ENCODE measurements around the gene ADAMTSL3.

Gene ADAMTSL3

DNA sequence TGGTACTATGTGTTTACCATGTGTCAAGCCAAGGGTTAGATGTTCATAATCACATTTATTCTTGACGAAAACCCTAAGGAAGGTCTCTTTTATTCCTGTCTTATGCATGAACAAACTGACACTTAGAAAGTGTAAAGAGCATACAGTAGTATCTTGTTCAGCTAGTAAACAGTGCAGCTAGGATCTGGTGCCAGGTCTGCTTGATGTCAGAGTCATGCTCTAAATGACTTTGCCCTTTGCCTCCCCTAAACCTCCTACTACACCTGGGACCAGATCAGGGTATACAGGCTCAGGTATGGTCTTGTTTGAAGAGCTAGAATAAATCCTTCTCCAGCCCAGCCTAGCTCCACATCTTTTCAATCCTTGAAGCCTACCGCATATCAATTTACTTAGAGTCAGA is 232.4 kb downstream of the ADAMTSL3 start:
- DNase-seq (ENCODE audit: low spot score) = no peak

DNA sequence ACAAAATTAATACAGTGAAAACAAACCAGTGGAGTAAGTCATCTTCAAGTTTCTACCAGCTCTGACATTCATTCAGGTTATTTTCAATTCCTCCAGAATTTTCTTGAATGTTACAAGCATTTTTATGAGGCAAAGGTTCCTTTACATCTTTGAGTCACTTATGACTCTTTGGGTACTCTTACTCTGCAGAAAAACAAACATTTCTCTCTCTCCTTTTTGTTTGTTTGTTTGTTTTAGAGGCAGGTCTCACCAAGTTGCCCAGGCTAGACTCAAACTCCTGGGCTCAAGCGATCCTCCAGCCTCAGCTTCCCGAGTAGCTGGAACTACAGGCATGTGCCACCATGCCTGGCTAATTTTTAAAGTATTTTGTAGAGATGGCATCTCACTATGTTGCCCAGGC is 233.5 kb downstream of the ADAMTSL3 start:
- no peak for DNase-seq (ENCODE audit: low spot score)

DNA sequence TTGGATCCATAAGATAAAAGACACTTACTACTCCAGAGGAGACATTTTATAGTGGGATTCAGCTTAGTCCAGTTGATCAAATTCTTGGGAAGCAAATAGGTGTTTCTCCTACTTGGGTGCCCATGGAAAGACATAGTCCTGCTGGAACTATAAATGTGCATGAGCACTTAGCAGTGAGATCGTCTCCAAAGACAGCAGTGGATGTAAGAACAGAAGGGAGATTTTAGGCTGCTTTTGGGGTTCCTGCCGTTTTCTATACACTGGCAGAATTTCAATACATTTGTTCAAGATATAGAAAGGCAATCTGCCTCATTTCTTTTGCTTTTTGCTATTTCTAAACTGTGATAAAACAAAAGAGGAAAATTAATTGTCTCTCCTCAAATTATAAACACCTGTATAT is 234.0 kb downstream of the ADAMTSL3 start:
- DNase-seq (ENCODE audit: low spot score) = no peak

DNA sequence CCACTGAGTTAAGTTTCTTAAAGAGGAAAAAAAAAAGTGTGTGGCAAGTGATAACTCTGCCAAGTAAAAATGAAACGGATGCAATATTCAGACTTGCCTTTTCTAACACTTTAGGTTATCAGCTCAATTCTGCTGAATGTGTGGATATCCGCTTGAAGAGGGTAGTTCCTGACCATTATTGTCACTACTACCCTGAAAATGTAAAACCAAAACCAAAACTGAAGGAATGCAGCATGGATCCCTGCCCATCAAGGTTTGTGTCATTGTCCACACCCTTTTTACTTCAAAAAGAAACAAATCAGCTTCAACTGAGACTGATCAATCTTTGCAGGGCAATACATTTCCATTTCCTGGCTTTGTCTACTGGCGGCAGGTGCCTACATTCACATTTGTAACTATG is 236.1 kb downstream of the ADAMTSL3 start:
- DNase-seq (ENCODE audit: low spot score) = no peak

DNA sequence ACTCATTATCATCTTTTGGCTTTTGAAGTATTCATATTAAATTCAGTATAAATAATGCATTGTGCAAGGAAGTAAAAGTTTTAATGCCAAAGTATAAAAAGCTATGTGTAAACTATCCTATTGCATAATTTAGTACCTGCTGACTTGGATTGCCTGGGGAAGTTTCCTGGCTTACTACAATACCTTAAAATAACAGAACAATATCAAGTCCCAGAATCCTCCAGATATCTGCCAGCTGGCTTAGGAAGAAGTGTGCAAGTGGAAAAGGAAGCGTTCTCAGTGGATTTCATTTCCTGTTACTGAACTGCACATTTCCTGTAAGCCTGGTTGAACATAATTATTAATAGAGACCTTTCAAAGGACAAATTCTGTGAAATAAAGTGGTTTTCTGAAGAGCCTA is 236.7 kb downstream of the ADAMTSL3 start:
- no peak for DNase-seq (ENCODE audit: low spot score)

DNA sequence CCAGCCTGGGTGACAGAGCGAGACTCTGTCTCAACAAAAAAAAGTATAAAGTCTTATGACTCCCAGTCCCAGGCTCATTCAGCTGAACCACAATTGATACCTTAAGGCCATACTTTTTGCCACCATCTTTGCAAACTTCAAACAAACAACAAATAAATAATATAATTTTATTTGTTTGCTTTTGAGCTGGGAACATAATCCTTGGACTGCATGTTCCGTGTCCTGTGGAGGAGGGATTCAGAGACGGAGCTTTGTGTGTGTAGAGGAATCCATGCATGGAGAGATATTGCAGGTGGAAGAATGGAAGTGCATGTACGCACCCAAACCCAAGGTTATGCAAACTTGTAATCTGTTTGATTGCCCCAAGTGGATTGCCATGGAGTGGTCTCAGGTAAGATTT is 238.6 kb downstream of the ADAMTSL3 start:
- no peak for DNase-seq (ENCODE audit: low spot score)

DNA sequence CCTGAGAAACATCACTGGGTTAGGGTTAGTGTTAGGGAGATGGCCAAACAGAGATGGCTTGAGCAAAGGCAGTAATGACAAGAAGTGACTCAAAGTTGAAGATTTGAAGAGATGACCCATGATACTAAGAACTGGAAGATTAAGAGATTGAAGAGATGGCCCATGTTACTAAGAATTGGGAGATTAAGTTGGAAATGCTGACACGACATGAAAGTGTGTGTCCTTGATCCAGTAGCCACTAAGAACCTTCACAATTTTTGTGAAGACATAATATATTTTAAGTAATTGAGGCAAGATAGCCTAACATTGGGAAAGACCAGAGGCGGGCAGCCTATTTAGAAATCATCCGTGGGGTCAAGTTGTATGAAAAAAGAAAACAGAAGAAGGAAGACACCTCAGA is 239.4 kb downstream of the ADAMTSL3 start:
- no peak for DNase-seq (ENCODE audit: low spot score)

DNA sequence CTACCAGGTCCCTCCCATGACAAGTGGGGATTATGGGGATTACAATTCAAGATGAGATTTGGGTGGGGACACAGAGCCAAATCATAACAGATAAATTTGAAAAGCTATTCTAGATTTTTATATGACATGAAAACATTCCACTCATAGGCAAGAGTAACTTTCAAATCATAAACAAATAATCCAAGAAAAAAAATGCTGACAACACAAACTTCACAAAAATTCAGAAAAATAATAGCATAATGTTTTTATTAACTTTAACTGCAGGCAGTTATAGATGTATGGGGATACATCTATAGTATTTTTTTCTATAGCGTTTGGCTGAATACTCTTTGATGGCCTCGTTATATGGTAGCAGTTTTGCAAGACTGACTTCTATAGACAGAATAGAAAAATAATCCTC is 243.1 kb downstream of the ADAMTSL3 start:
- no peak for DNase-seq (ENCODE audit: low spot score)

DNA sequence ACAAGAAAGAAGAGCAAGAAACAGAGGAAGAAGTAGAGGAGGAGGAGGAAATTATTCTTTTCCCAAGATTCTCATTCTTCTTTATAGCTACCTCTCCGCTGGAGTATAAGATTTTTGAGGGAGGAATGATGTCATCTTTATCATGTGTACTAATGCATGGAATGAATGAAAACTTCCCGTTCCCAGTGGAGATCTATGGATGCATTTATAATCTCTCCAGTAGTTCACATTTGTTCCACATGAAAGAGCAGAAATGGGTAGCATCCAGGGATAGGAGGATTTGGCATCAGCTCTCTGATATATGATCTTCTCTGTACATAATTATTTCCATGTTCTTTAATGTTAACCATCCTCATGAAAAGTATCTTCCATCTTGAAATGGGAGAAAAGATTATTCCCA is 244.4 kb downstream of the ADAMTSL3 start:
- no peak for DNase-seq (ENCODE audit: low spot score)

DNA sequence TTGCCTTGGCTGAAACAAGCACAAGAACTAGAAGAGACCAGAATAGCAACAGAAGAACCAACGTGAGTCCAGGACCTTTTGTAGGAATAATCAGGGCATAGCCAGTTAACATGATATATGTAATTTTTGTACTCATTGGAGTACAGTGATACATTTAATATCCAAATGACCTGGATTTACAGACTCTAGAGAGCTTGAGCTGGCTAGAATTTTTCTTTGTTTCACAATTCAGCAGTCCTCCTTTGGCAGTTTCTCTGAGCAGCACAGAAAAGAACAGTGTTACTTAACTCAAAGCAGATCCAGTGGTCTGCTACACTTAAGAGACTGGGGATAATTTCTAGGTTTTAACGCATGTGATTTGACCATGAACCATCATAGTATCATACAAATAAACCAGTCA is 245.7 kb downstream of the ADAMTSL3 start:
- DNase-seq (ENCODE audit: low spot score) = no peak

DNA sequence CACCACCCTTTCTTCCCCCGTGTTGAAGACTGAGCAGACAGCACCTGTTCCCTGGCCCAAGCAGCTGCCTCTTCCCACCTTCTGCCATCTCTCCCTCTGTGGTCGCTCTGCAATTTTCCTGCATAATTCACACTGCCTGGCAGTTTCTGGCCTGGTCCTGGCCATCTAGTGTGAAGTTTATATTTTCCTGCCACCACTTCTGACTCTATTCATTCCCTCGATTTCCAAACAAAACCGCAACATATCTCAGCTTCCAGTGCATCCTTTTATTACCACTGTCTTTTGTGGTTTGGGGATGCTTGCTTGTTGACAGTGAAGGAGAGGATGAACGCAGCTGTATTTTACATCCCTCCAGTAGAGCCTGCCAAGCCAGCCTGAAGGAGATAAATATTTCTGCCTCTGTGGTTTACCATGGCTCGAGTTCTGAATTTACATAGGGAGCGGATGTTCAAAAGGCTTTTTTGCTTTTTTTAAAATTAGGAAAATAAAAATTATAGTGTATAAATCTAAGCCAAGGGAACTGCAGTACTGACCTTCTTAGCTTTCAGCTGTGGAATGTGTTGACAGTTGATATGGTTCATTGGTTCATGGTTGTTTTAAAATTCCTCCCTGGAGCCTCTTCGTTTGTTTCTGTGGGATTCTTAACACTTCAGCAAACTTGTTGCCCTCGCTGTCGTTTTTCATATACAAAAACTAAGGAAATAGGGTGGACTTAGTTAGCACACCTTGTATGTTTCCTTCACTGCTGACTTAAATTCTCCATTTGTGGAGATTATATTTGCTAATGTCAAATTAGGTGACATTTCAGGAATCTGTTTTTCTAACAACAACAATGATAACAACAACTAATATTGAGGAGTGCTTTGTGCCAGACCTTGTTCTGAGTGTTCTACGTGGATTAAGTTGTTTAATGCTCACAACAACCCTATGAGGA is 250.5 kb downstream of the ADAMTSL3 start:
- DNase-seq (ENCODE audit: low spot score) = no peak

DNA sequence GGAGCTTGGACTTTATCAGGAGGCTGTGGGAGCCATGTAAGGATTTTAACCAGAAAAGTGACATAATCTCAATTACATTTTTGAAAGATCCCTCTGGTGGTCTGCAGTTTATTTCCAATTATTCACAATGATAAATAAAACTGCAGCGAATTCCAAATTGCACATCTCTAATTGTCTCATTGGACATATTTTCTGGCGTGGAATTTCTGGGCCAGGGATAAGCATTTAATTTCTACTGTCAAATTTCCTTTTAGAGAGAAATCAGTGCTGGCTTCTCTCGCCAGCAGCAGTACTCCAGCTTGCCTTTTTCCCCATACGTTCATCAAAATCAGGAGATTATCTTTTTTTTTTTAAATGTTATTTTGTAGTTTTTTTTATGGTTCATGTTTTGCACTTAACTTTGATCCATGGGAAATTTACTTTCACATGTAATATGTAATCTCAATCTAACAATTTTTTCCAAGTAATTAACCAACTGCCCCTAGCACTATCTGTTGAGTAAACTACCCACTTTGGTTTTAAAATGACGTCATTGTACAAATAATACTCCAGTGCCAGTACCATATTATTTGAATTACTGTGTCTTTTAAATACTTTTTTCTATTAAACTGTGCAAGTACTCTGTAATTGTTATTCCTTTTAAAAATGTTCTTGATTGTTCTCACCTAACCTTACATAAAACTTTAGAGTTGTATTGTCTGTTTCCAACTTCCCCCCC is 251.8 kb downstream of the ADAMTSL3 start:
- no peak for DNase-seq (ENCODE audit: low spot score)

DNA sequence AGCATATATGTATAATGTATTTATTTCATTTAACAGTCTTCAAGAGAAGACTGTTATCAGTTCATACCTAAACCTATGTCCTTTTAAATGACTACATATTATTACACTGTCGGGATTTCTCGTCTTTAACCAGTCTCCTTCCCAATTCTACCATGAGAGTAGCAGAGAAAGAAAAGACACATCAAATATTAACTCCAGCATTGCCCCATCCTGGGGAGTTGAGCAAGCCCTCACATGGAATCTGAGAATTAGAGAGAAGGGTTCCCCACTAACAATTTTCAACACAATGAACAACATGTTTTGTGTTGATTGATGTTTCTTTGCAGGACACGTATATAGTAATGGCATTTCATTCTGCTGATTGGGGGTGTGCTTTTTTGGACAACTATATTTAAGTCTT is 257.4 kb downstream of the ADAMTSL3 start:
- no peak for DNase-seq (ENCODE audit: low spot score)

DNA sequence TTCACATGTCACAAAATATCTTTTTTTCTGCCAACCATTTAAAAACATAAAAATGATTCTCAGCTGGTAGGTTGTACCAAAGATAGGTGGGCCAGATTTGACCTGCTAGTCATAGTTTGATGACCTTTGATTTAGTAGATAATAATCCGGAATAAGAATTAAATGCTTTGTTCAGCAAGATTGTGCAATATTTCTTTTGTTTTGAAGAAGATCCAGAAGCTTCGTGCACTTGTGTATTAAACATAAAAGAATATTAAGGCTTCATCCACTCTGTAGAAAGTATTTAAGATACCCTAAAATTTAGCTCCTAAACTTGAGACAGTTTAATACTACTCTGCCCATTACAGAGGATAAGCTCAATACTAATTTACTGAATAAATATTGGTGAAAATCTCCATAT is 258.4 kb downstream of the ADAMTSL3 start:
- no peak for DNase-seq (ENCODE audit: low spot score)

DNA sequence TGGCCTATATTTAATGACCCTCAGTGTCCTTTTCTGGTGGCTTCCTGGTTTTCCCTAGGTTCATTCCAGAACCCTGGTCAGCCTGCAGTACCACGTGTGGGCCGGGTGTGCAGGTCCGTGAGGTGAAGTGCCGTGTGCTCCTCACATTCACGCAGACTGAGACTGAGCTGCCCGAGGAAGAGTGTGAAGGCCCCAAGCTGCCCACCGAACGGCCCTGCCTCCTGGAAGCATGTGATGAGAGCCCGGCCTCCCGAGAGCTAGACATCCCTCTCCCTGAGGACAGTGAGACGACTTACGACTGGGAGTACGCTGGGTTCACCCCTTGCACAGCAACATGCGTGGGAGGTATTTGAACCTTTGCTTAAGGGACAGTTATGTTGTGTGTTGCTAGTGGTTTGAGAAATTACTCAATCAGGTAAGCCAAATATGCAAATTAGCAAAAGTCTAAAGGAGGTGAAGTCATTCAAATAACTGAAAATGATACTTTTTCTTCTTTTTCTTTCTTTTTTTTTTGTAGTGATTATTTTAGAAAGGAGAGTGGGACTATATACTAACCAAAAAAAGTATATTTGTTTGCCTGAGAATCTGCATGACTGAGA is 259.2 kb downstream of the ADAMTSL3 start:
- DNase-seq (ENCODE audit: low spot score) = no peak

DNA sequence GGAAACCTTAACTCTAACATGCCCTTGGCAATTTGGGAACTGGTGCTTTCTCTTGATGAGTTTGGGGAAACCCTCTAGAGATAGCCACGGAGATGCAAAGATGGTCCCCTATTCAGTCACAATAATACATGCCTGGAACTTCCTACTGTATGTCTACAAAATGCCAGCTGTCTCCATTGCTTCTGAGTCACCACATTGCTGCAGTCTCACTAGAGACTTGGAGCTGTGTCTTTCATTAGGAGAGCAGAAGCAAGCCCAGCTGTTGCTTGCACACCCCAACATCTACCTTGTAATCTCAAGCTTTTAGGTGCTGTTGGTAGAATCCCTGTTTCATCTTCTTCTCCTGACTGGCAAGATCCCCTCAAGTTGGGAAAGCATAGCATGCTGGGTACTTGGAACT is 261.0 kb downstream of the ADAMTSL3 start:
- DNase-seq (ENCODE audit: low spot score) = no peak

DNA sequence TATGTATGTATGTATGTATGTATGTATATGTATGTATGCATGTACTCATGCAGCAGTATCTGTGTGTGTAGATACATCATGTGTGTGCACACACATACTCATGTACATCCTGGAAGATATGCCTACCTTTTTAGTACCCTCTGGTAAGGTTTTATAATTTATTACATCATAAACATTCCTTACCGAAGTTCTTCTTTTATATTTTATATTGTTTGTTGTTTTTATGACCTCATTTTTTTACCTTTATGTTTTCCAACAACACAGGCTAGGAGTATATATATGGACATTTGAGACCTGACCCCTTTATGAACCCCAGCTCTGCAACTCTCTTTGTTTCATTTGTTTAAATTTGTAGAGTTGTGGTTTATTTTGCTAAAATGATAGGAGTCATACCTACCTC is 263.5 kb downstream of the ADAMTSL3 start:
- no peak for DNase-seq (ENCODE audit: low spot score)

DNA sequence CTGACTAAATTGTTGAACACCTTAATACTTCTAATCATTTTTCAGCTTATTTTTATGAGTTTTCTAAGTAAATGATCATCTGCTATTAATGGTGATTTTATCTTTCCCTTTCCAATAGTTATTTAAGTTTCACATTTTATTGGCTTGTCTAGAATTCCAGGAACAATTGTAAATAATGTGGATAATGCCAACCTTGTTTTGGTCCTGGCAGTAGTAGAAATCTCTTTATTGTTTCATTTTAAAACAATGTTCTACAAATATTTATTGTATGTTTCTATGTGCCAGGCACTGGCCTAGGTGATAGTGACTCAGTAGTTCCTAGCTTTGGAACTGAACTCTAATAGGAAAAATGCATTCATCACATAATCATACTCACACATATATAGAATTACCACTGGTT is 264.1 kb downstream of the ADAMTSL3 start:
- no peak for DNase-seq (ENCODE audit: low spot score)

DNA sequence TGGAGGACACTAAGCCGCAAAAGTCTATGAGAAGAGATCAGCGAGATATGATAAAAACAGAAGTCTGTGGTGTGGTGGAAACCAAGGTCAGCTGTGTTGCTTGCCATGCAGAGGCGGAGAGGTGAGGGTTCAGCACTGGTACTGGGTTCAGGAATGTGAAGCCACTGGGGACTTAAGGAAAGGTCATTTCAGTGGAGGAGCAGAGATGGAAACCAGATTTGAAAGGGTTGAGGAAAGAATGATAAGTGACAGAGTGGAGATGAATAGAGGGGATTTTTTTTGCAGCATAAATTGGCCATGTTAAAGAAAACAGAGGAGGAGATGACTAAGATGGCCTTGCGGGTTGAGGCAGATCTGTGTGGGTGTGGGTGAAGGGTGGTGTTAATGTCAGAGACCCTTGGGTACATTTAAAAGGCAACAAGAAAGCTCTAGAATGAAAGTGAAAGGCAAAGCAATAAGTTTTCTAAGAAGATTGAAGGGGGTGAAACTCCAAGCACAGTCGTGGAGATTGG is 265.5 kb downstream of the ADAMTSL3 start:
- DNase-seq (ENCODE audit: low spot score) = no peak

DNA sequence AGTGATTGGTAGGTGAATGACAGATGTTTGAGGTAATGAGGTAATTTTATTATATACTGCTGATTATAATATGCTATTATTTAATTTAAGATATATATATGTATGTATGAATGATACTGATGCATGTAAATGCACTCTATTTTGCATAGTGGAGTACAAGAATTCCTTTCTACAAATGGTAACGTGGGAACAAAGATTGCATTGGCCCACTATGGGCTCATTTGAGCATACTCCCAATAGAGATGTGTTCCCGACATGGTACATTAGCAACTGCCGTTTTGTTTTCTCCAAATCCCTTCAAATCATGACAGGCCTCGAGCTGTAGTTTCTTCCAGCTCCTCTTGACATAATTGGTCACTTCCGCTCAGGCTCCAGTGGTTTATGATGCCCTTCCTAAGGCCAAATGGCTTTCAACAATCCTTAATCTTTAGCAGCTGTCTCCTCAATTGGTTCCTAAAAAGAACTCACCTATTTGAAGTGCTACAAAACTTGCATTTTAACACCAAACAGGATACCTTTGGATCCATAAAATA is 266.1 kb downstream of the ADAMTSL3 start:
- no peak for DNase-seq (ENCODE audit: low spot score)

DNA sequence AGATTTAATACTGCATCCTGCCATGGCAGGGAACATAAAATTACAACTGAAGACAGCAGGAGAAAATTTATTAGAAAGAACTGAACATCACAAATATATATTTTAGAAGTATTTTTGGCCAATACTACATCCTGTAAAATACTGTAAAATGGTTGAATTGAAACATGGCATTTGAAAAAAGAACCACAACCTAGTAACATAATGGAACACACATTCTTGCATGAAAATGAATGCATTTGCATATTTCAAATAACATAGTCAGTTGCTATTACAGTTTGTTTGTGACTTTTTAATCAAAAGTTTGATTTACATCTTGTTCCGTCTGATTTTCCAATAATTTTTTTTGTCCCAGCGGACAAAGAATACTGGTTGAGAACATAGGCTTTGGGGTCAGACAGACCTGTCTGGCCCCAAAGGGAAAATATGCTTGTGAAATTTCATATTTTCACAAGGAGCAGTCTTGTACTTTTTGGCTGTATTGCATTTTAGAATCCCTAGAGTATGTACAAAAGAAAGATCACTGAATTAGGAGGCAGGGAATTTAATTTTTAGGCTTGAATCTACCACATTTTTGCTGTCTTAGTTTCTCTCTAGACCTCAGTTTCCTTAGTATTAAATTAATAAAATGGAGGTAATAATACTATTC is 268.8 kb downstream of the ADAMTSL3 start:
- no peak for DNase-seq (ENCODE audit: low spot score)

DNA sequence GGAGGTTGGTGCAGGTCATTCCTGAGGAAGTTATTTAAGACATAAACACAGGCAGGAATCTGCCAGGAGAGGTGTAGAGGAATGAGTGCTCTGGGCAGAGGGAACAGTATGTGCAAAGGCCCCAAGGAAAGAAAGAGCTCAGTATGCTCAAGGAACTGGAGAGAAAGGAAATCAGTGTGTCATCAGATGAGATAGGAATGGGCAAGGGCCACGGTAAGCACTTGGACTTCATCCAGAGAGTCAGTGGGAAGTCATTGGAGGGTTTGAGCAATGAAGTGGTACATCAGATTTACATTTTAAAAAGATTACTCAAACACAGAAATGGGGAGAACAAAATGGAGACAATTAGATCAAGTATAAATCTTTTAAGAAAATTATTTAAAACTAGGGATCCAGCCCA is 272.2 kb downstream of the ADAMTSL3 start:
- no peak for DNase-seq (ENCODE audit: low spot score)

Data from putamen (tissue), 1 donor.